Activated naive CD4-positive, alpha-beta T cell treated with anti-CD3 and anti-CD28 coated beads, Interleukin-2, amount 50 U/mL, for 16 hours (primary cell): Measurements from ENCODE around the gene FYCO1.

Experiments
- DNase-seq: peaks from one replicate; pipeline ENCODE4 v3.0.0-alpha.2; 2020

The FYCO1 gene

GRCh38 chr3:45981346-45982074 is 14.1 kb downstream of the FYCO1 start:
- no peak for DNase-seq

- DNase-seq = no peak
Measured at GRCh38 chr3:45980819-45981218, 14.8 kb downstream of the FYCO1 start.

- DNase-seq = no peak
Measured at GRCh38 chr3:45980229-45980813, 15.3 kb downstream of the FYCO1 start.

GRCh38 chr3:45979378-45979777 is 16.2 kb downstream of the FYCO1 start:
- DNase-seq = no peak

GRCh38 chr3:45978006-45978761 is 17.4 kb downstream of the FYCO1 start:
- DNase-seq = peak; percentile 35

- DNase-seq = no peak
Measured at GRCh38 chr3:45976191-45977091, 19.2 kb downstream of the FYCO1 start.

GRCh38 chr3:45975686-45976085 is 19.9 kb downstream of the FYCO1 start:
- no peak for DNase-seq

- no peak for DNase-seq
Measured at GRCh38 chr3:45974686-45975085, 20.9 kb downstream of the FYCO1 start.

- DNase-seq = no peak
Measured at GRCh38 chr3:45972534-45973402, 22.9 kb downstream of the FYCO1 start.

GRCh38 chr3:45969953-45970352 is 25.7 kb downstream of the FYCO1 start:
- no peak for DNase-seq

GRCh38 chr3:45969116-45969515 is 26.5 kb downstream of the FYCO1 start:
- no peak for DNase-seq

- no peak for DNase-seq
Measured at GRCh38 chr3:45968706-45969105, 26.9 kb downstream of the FYCO1 start.

GRCh38 chr3:45968149-45968548 is 27.5 kb downstream of the FYCO1 start:
- no peak for DNase-seq

- DNase-seq = no peak
Measured at GRCh38 chr3:45967724-45968123, 27.9 kb downstream of the FYCO1 start.

- DNase-seq = no peak
Measured at GRCh38 chr3:45966950-45967640, 28.5 kb downstream of the FYCO1 start.

- no peak for DNase-seq
Measured at GRCh38 chr3:45966371-45966791, 29.2 kb downstream of the FYCO1 start.

- no peak for DNase-seq
Measured at GRCh38 chr3:45965653-45966052, 30.0 kb downstream of the FYCO1 start.

GRCh38 chr3:45965253-45965652 is 30.4 kb downstream of the FYCO1 start:
- DNase-seq = no peak

- no peak for DNase-seq
Measured at GRCh38 chr3:45964139-45964538, 31.5 kb downstream of the FYCO1 start.

- DNase-seq = no peak
Measured at GRCh38 chr3:45962033-45962432, 33.6 kb downstream of the FYCO1 start.

- no peak for DNase-seq
Measured at GRCh38 chr3:45960289-45960688, 35.3 kb downstream of the FYCO1 start.
